NCI-H446 treated with DMSO at 0.1 percent for 48 hours (cell line): ENCODE results near the gene DMRTA1.
A peak's percentile ranks its signal among the peaks of the same experiment; 100 is the strongest.
"Not testable (repeated sequence)": the region's sequence is repeated elsewhere in the genome, so short reads cannot be mapped to it uniquely, and the experiment has no call there.

ENCODE experiments used
- DNase-seq: peaks from one replicate; lab custom pipeline; 2025; lab: John Stamatoyannopoulos, UW

DMRTA1 gene

GRCh38 chr9:22463205-22463604, 16.6 kb downstream of the DMRTA1 start:
- no peak for DNase-seq

- DNase-seq: peak; percentile 27
These were observed 23.4 kb downstream of the DMRTA1 start for GRCh38 chr9:22469928-22470544.

GRCh38 chr9:22481566-22481965, 34.9 kb downstream of the DMRTA1 start:
- no peak for DNase-seq

- no peak for DNase-seq
These were observed 37.0 kb downstream of the DMRTA1 start for GRCh38 chr9:22483528-22484070.

GRCh38 chr9:22496197-22496596, 49.6 kb downstream of the DMRTA1 start:
- DNase-seq: not testable (repeated sequence)
